SU-DHL-6 (cell line): Measurements from ENCODE around the gene KPNA1.

ENCODE experiments used
- EZH2phosphoT487 ChIP-seq: fragments of 200-600 bp; sonication (generic), shearing (Covaris generic); conservative IDR thresholded peaks from 2 replicates; pipeline ENCODE4 v1.6.1; 2018; ENCODE audit warnings: mild to moderate bottlenecking, antibody characterized with exemption, low read length, moderate library complexity, mixed read lengths
- TF ChIP-seq, protein P1 (sequence below): fragments of 200-600 bp; sonication (generic); IDR thresholded peaks from one replicate; pipeline ENCODE4 v1.5.1; 2017; ENCODE audit warnings: antibody characterized with exemption, mild to moderate bottlenecking, low read length, moderate library complexity; ENCODE audit not compliant: insufficient read depth, poor library complexity, severe bottlenecking

GRCh38 chr3:122508135-122508914 is 6.4 kb downstream of the KPNA1 start:
- TF ChIP-seq, protein P1, sequence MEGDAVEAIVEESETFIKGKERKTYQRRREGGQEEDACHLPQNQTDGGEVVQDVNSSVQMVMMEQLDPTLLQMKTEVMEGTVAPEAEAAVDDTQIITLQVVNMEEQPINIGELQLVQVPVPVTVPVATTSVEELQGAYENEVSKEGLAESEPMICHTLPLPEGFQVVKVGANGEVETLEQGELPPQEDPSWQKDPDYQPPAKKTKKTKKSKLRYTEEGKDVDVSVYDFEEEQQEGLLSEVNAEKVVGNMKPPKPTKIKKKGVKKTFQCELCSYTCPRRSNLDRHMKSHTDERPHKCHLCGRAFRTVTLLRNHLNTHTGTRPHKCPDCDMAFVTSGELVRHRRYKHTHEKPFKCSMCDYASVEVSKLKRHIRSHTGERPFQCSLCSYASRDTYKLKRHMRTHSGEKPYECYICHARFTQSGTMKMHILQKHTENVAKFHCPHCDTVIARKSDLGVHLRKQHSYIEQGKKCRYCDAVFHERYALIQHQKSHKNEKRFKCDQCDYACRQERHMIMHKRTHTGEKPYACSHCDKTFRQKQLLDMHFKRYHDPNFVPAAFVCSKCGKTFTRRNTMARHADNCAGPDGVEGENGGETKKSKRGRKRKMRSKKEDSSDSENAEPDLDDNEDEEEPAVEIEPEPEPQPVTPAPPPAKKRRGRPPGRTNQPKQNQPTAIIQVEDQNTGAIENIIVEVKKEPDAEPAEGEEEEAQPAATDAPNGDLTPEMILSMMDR = no peak
- TF ChIP-seq EZH2phosphoT487 = no peak
